GM19395 (cell line): ENCODE measurements around the gene SLC12A7.
"Not testable (repeated sequence)": the region's sequence is repeated elsewhere in the genome, so short reads cannot be mapped to it uniquely, and the experiment has no call there.

Experiments
- ATAC-seq: cut with Tn5 transposase; IDR thresholded peaks from one replicate; pipeline ENCODE4 v1.9.1; 2021; ENCODE audit warnings: mild to moderate bottlenecking, moderate library complexity; ENCODE audit not compliant: unreplicated experiment

The SLC12A7 gene

GRCh38 chr5:1111727-1112289 lies at the start of gene SLC12A7:
TSS of gene SLC12A7 (minus strand) at chr5:1112063. CDS start at chr5:1111991, 72 bp downstream.
- no peak for ATAC-seq

DNA sequence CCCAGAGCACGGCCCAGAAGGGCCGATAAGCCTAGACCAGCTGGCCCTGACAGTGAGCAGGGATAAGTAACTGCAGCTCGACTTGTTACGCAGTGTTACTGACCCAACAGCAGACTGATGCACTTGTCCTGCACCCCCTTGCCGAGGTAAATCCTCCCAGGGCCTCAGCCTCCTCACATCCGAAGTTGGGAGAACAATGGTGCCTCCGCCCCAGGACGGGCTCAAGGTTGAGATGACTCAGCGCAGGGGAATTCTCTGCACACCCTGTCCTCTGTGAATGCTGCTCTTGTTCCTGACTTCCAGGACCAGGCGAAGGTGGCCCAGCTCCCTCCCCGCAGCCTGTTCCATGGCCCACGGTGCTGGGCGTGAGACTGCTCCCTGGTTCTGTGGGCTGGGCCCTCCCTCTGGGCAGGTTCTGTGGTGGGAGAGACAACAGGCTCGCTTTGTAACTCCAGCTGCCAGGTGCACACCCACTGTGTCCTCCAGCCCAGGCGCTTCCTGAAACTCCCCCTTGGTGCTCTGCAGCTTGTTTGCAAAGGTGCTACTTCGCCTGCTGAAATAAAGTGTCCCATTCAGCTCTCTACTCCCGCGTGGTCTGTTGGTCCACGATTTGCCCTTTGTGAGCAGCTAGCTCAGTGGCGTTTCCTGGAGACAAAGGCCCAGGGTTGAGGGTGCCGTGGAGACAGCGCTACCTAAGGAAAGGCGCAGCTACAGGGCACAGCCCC lies 49.4 kb upstream of the SLC12A7 start:
- ATAC-seq: no peak

DNA sequence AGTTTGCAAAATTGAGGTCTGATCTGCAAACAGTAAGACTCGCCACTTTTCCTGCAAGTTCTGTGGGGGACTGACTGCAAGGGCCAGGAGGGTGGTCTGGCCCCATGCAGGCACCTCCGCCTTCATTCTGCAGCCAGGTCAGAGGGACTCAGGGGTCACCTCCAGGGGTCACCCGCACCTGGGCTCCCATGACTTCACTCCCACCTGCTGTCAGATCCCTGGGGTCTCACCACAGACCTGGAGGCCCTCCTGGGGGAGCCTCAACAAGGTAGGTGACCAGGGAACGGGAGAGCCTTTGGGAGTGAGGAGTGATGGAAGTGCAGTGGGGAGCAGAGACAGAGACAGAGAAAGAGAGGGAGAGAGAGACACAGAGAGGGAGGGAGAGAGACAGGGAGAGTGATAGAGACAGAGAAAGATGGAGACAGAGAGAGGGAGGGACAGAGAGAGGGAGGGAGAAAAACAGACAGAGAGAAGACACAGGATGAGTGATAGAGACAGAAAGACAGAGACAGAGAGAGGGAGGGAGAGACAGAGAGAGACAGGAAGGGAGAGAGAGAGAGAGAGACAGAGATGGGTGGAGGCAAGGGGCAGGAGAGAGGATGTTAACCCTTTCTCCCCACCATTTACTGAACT lies 48.0 kb upstream of the SLC12A7 start:
- no peak for ATAC-seq

DNA sequence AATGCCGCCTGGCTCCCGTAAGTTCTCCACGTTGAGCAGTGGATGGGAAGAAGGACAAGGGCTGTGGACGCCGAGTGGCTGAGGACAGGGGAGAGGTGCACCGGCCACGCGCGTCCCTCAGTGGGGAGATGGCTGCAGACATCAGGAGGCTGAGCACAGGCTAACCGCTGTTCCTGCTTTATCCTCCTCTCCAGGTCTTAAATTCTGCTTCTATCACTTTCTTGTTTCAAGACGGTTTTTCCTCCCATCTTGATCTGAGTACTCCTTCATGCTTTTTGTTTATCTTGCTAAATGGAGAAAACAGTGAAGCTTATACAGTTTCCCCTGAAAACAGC lies 47.4 kb upstream of the SLC12A7 start:
- ATAC-seq: no peak

- ATAC-seq: no peak
These were observed 46.9 kb upstream of the SLC12A7 start for GRCh38 chr5:1158647-1159340.

- not testable (repeated sequence) for ATAC-seq
These were observed 45.7 kb upstream of the SLC12A7 start for GRCh38 chr5:1157461-1157986.

GRCh38 chr5:1156754-1157460 lies 45.0 kb upstream of the SLC12A7 start:
- ATAC-seq: no peak

GRCh38 chr5:1156033-1156753 lies 44.3 kb upstream of the SLC12A7 start:
- no peak for ATAC-seq

DNA sequence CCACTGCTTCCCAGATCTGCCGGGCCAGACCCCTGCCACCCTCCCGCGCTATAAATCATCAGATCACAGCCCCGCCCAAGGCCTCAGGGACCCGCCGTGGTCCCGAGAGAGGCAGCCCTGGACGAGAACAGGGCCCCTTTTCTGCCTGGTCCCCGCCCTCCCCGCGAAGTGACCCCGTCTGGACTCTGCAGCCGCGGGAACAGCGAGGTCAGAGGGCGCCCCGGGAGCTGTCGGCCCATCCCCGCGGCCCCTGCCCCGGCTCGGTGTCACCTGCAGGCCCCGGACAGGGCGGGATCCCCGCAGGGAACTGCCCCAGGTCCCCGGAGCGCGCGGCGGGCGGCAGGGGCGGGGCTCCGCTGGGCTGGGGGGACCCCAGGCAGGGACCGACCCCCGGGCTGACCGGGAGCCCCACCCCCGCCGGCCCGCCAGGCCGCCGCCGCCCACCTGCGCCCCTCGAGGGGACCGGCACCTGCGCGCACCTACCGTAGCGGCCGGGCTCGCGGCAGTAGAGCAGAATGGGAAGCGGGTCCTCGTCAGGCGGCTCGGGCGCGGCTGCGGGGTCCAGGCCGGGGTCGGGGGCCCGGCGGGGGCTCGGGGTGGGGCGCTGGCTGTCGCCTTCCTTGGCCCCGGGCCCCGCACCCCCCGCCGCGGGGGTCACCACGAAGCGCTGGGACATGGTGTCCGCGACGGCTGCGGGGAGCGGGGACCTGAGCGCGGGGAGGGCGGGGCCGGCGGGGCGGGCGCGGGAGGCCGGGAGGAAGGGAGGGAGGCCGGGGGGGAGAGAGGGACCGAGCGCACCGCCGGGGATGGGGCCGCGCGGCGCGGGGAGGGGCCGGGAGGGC lies 43.5 kb upstream of the SLC12A7 start:
- no peak for ATAC-seq

DNA sequence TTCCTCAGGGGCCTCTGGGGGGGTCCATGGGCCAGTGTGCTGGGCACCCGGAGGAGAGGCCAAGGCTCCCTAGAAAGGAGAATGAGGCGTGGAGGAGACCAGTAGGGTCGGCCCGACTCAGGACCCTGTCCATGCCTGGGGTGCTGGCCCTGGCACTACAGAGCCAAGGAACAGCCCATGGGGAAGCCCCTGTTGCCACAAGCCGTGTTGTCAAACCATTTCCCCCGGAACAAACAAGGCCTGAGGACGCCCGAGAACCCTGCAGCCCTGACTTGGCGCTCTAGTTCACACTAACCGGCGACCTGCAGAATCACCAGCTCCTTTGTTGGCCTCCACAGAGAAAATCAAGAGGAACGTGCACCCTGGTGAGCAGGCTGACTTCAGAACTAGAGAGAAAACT lies 41.6 kb upstream of the SLC12A7 start:
- ATAC-seq: no peak

DNA sequence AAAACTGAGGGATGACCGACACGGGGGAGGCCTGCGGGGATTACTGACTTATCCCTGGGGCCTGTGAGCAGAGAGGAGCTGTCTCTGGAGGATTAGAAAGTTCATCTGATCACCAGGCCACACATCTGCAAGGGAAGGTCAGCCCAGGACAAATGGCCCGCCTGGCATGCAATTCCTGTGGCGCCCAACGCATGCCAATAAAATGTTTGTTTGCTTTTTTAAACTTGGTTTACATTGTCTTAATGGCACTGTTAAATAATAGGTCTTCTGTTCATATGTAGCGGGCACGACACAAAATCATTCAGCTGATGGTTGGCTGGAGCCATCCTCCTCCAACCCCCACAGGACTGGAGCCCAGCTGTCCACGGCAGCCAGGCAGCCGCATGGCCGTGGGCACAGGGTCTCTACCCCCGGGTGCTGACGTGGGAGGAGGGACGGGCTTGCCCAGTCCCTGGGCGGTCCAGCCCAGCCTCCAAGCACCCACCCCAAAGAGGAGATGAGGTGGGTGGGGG lies 41.0 kb upstream of the SLC12A7 start:
- no peak for ATAC-seq

DNA sequence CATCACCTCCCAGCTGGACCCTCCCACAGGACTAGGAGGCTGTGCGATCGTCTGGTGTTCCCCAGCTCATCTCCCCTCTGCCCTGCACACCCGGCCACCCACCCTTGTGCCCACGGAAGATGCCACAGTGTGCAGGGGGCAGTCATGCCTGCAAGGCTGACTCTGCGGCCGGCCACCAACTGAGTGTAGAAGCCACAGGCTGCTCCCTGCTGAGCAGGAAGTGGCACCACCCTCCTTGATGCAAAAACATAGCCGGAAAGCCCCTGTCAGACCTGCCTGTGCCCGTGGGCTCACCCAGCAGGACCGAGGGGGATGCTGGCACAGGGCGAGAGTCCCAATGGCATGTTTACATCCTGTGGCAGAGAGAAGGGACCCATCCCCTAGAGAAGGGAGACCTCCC lies 40.3 kb upstream of the SLC12A7 start:
- no peak for ATAC-seq

- no peak for ATAC-seq
These were observed 39.5 kb upstream of the SLC12A7 start for GRCh38 chr5:1151316-1151715.

DNA sequence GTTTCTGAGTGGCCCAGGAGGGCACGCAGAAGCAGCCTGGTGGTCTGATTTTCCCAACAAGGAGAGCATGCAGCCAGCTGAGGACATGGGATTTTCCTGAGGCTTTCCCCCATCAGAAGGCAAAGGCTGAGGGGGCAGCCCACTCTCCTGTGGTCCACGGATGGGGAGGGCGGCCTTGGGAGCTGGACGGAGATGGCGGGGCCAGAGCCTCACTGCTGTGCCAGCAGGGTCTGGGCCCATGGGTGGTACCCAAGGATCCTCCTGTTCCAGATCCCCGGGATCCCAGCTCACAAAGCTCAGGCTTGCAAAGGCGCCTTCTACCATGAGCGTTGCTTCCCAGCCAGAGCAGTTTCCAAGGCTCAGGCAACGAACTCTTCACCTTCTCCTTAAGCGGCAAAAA lies 39.0 kb upstream of the SLC12A7 start:
- ATAC-seq: no peak

DNA sequence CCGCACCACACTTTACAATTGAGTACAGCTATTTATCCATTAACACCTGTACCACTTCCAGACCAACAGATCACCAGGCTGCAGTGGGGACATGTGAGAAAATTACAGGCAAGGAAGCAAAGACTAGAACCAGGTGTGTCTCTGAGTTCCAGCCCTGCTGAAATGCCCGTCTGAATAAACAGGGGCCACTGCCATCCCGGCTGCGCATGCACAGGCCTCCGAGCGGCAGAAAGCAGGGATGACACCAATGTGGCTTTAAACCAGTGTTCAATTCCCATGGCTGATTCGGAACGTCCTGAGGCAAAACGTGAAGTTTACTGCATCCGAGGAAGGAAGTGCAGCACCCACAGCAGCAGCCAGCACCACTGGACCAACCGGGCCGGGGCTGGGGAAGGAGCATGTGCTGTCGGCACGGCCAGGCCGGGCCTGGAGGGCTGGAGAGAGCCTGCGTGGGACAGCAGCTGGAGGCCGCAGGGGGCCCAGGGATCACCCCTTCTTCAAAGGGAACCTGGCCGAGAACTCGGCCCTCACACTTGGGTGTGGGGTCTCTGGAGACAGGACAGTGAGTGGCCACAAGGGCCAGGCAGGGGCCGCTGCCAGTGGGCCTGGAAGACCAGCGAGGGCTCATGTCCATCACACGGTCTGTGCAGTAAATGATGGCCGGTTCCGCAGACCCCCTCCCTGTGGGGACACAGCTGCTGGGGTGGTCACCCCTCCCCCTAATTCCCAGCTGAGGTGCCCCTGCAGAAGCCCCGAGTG lies 33.0 kb upstream of the SLC12A7 start:
- no peak for ATAC-seq

DNA sequence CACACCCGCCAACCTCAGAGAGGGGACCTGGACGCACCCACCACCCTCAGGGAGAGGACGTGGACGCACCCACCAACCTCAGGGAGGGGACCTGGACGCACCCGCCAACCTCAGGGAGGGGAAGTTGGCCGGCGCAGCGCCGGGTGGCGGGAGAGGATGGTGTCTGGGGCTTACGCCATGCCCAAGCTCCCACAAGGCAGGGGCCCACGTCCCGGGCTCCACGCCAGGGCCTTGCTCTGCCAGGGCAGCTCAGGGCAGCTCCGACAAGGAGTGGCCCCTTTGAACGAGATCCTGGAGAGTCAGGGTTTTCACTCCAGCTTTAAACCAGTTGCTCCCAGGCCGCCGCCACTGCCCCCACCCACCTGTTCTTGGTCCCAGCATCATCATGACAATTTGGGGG lies 32.2 kb upstream of the SLC12A7 start:
- ATAC-seq: no peak

- ATAC-seq: no peak
These were observed 31.7 kb upstream of the SLC12A7 start for GRCh38 chr5:1143670-1143951.

GRCh38 chr5:1142886-1143669 lies 31.2 kb upstream of the SLC12A7 start:
- ATAC-seq: no peak
